ENCODE data around the gene AK9. TPM values are rescaled to one million over a fixed set of nuclear protein-coding genes. Genes with fewer than 3 reads are reported as not detected.
"Not testable (repeated sequence)": the region's sequence is repeated elsewhere in the genome, so short reads cannot be mapped to it uniquely, and the experiment has no call there.

AK9 gene
- total RNA-seq, 1 donor from 2014 or later = 8.3 TPM

DNA sequence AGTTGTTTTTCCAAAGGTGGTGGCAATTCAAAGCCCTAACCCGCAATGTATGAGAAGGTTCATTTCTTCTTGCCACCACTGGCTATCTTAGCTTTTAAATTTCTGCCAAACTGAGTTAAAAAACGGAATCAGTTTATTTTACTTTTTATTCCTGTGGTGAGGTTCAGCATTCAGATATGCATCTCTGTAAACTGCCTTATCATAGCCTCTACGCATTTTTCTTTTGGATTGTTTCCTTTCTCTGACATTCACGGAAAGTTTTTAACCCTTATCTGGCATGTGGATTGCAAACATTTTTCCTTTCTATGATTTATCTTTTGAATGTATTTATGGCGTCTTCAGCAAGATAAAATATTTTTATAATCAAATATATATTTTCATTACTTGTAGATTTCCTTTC is 37.7 kb downstream of the AK9 start:
- DNase-seq (ENCODE audit: low spot score) = no peak
- intact Hi-C loops (cut with DNase I) = no loop called here

DNA sequence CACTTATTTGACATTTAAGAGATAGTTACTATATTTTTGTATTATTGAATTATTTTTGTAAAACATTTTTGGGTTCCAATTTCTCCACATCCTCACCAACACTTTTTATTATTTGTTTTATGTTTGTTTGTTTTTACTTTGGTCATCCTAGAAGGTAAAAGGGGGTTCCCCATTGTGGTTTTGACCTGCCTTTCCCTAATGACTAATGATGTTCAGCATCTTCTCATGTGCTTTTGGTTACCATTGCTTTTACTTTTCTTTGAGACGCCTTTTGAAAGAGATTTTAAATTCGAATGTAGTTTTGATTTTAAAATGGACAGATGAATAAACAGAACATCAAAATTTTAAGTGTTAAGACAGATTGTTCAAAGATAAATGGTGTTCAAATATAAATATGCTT is 46.9 kb downstream of the AK9 start:
- intact Hi-C loops (cut with DNase I) = no loop called here
- no peak for DNase-seq (ENCODE audit: low spot score)

DNA sequence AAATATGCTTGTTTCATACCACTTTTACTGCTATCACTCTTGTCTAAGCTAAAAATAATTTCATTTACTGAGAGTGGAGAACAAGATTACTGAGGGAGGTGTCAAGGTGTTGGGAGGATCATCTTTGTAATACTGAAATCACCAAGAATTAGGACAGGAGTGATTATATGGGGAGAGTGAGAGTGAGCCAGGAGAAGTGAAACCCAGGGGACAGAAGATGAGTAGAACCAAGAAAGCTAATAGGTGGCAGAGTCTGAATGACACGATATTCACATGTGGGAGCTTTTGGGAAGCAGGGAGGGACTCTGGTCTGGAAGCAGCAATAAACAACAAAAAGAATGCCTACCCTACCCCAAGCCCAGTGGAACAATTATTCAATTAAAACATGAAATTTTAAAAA is 58.6 kb downstream of the AK9 start:
- DNase-seq (ENCODE audit: low spot score) = no peak
- intact Hi-C loops (cut with DNase I) = no loop called here

- no peak for DNase-seq (ENCODE audit: low spot score)
- intact Hi-C loops (cut with DNase I) = no loop called here
Observed at GRCh38 chr6:109631403-109631802, 59.6 kb downstream of the AK9 start.

DNA sequence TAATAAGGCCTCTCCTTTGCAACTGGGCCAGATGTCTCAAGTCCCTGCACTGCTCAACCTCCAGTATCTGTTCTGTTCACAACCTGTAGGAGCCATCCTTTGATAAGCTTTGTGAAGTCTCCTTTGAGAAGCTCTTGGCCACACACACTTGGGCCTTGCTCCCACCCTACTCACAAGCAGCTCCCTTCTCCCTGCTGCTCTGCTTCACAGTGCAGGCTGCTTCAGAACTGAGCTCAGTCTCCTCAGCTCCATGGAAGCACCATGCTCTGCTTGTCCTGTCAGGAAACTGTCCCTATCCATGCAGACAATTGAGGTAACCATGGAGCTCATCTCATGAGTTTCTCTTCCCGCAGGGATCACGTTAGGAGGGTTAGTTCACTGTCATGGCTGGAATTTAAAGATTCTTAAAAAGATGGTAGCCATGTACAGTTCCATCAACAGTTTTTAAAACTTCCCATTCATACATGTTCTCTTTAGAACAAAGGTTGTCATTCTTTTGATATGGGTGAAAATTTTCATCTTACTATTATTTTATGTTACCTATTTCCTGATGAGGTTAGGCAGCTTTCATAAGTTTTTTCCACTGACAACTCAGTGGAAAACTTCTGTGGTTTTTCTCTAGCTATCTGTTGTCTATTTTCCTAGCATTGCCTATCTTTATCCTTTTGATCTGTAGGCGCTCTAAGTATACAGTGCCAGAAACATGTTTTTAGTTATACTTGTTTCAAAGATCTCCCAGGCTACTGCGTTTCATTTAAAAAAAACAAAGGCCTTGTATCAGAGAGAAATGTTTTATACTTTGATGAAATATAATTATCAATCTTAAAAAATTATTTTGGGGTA is 62.6 kb downstream of the AK9 start:
- no peak for DNase-seq (ENCODE audit: low spot score)
- intact Hi-C loops (cut with DNase I) = no loop called here

- DNase-seq (ENCODE audit: low spot score) = no peak
- intact Hi-C loops (cut with DNase I) = no loop called here
Observed at GRCh38 chr6:109626311-109626710, 64.7 kb downstream of the AK9 start.

GRCh38 chr6:109625199-109625598 is 65.8 kb downstream of the AK9 start:
- intact Hi-C loops (cut with DNase I) = no loop called here
- no peak for DNase-seq (ENCODE audit: low spot score)

DNA sequence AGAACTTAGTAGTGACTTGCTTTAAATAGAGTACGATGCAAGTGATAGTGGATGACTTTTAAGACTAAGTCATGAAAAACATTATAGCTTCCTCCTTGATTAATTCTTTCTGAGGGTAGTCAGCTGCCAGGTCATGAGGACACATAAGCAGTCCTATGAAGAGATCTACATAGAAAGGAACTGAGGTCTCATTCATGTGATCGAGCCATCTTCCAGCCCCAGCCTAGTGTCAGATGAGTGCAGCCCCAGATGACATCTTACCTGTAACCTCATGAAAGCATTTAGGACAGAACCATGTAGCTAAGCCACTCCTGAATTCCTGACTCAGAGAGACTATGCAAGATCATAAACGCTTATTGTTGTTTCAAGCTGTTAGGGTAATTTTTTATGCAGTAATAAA is 67.7 kb downstream of the AK9 start:
- intact Hi-C loops (cut with DNase I) = no loop called here
- no peak for DNase-seq (ENCODE audit: low spot score)

DNA sequence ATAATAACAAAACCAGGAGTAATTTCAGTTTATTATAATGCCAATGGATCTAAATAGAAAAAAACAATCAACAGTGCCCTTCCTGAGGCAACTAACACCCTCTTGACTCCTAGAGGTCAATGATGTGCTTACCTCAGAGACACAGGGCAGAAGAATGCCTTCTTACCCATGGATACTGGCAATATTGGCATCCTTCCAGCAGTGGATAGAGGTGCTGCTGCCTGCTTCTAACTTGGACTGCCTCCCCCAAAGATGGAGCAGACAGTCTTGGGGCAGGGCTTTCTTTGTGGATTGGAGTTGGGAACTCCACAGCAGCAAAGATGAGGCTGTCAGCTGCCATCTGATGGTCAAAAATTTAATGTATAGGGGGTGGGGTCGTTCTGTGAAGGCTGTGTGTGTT is 78.7 kb downstream of the AK9 start:
- intact Hi-C loops (cut with DNase I) = no loop called here
- DNase-seq (ENCODE audit: low spot score) = no peak

GRCh38 chr6:109611502-109611901 is 79.5 kb downstream of the AK9 start:
- intact Hi-C loops (cut with DNase I) = no loop called here
- no peak for DNase-seq (ENCODE audit: low spot score)

DNA sequence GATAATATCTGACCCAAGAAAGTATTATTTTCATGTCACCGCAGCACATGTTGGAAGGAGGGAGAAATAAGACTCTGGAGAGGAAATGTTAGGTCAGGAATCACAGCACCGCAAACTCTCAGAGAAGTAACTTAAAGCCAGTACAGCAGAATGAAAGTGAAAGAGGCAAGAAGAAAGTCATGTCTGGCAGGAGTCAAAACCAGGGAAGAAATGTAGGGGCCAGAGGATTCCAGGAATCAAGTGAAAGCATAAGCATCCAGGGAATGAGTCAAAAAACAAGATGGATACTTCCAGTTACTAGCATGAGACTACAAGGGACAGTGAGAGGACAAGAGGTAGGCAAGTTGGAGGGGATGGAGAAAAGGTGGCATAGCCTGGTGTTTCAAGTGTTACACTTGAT is 80.4 kb downstream of the AK9 start:
- intact Hi-C loops (cut with DNase I) = no loop called here
- DNase-seq (ENCODE audit: low spot score) = no peak

DNA sequence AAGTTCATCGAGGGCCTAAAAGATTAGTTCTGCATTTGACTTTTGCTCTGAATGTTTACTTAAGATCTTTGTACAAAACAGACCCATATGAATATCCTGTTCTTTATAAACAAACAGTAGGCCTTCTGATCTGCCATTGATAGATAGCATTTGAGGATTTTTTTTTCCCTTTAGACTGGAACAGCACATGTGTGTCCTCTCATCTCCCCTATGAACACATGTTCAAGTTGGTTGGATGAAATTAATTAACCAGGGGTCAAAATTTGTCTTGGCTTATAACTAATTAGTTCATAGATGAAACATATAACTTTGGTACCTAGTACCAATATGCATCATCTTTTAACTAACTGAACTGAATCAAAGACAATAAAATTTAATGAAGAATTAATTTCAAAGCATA is 81.3 kb downstream of the AK9 start:
- intact Hi-C loops (cut with DNase I) = no loop called here
- DNase-seq (ENCODE audit: low spot score) = no peak

DNA sequence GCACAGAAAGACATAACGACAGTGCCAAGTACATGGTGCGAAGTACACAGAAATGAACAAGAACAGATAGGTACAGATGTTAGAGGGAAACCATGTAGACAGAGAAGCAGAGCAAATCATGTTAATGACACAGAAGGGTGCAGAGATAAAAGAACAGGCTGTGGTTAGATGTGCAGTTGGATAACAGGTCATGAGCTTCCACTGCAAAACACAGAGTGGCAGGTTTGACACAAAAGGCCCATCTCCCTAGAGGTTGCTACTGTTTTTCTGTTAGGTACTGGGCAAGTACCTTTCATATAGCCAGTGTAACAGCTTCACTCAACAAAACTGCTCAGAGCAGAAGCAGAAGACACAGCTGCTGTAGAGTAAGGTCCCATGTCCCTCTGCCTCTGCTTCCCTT is 84.6 kb downstream of the AK9 start:
- intact Hi-C loops (cut with DNase I) = no loop called here
- no peak for DNase-seq (ENCODE audit: low spot score)

- no peak for DNase-seq (ENCODE audit: low spot score)
- intact Hi-C loops (cut with DNase I) = no loop called here
Observed at GRCh38 chr6:109595998-109596397, 95.0 kb downstream of the AK9 start.

GRCh38 chr6:109580519-109580918 is 110.5 kb downstream of the AK9 start:
- intact Hi-C loops (cut with DNase I) = no loop called here
- DNase-seq (ENCODE audit: low spot score) = no peak

DNA sequence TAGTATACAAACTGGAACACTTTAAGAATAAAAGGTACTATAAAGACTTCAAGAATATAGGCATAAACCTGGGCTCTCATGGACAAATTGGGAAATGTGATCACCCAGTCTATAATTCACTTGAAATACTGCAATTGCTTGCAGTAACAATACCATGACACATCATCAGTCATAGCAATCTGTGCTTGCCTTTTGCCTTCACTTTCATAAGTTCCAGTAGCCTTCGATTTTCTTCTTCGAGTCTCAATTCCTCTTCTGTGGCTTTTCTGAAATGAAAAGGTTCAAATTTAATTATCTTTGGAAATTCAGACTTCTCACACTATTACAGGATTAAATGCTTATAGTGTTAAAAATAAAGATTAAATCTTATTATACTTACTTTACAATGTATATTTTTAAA is 111.6 kb downstream of the AK9 start:
- intact Hi-C loops (cut with DNase I) = no loop called here
- no peak for DNase-seq (ENCODE audit: low spot score)

DNA sequence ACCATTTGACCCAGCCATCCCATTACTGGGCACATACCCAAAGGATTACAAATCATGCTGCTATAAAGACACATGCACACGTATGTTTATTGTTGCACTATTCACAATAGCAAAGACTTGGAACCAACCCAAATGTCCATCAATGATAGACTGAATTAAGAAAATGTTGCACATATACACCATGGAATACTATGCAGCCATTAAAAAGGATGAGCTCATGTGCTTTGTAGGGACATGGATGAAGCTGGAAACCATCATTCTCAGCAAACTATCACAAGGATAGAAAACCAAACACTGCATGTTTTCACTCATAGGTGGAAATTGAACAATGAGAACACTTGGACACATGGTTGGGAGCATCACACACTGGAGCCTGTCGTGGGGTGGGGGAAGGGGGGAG is 121.1 kb downstream of the AK9 start:
- DNase-seq (ENCODE audit: low spot score); intact Hi-C loops (cut with DNase I): not testable (repeated sequence)

DNA sequence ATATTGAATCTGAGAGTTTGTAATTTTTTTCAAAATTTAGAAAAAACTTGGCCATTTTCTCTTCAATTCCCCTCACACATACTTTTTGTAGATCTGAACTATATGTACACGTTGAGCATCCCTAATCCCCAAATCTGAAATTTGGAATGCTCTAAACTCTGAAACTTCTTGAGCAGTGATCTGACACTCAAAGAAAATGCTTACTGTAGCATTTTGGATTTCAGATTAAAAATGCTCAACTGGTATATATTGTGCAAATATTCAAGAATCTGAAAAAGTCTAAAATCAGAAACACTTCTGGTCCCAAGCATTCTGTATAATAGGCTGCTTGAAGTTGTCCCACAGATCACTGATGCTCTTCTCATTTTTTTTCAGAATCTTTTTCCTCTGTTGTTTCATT is 129.2 kb downstream of the AK9 start:
- DNase-seq (ENCODE audit: low spot score) = no peak

GRCh38 chr6:109531446-109531845 is 159.6 kb downstream of the AK9 start:
- intact Hi-C loops (cut with DNase I) = no loop called here
- no peak for DNase-seq (ENCODE audit: low spot score)

More for the DNA sequence above, 129.2 kb downstream of the AK9 start:
- intact Hi-C loops (cut with DNase I) = no loop called here

- intact Hi-C loops (cut with DNase I) = loop anchor here (5.0 to 10.0 kb wide), 3 partner anchors 167 to 524 kb away; partner anchors contain the start of genes AK9 and FIG4
Observed at GRCh38 chr6:109527989-109528388, 163.0 kb downstream of the AK9 start.

GRCh38 chr6:109526905-109527628 is 163.9 kb downstream of the AK9 start:
- DNase-seq (ENCODE audit: low spot score) = no peak
- intact Hi-C loops (cut with DNase I) = loop anchor here (5.0 to 10.0 kb wide), 3 partner anchors 168 to 525 kb away; partner anchors contain the start of genes AK9 and FIG4

More at GRCh38 chr6:109527989-109528388, 163.0 kb downstream of the AK9 start:
- no peak for DNase-seq (ENCODE audit: low spot score)
